HepG2 (cell line): Measurements from ENCODE around the gene SCARB2.

Experiments
- CTCF ChIP-seq: sonication (generic); formaldehyde crosslinking; IDR thresholded peaks from 2 replicates; pipeline ENCODE4 v1.5.0; 2020; ENCODE audit warnings: mild to moderate bottlenecking, missing genetic modification reagents, moderate library complexity
- RCOR2 ChIP-seq: IDR thresholded peaks from 2 replicates; pipeline ENCODE4 v1.6.1; 2016; ENCODE audit warnings: missing biosample characterization, missing genetic modification reagents
- ZNF569 ChIP-seq: sonication (generic); formaldehyde crosslinking; IDR thresholded peaks from 2 replicates; pipeline ENCODE4 v1.5.0; 2020; ENCODE audit warnings: mild to moderate bottlenecking, missing genetic modification reagents, moderate library complexity, borderline replicate concordance
- ZNF609 ChIP-seq: sonication (generic); formaldehyde crosslinking; IDR thresholded peaks from 2 replicates; pipeline ENCODE4 v1.4.0; 2020; ENCODE audit warnings: mild to moderate bottlenecking, missing genetic modification reagents, borderline replicate concordance

GRCh38 chr4:76179398-76180318 lies 34.0 kb downstream of the SCARB2 start:
- peak; percentile 91 for TF ChIP-seq CTCF
- no peak for TF ChIP-seq ZNF569 (CRISPR knock-in tag)
- TF ChIP-seq RCOR2 (CRISPR knock-in tag) = no peak
- TF ChIP-seq ZNF609 (CRISPR knock-in tag) = no peak
